Caco-2 (cell line): ENCODE data around the gene PSMB9. TPM values are rescaled to one million over a fixed set of nuclear protein-coding genes. Genes with fewer than 3 reads are reported as not detected.

Source experiments
- BruUV-seq: library from RNA; stranded (reverse); fragments of 400-500 nt; replicated peaks from 2 replicates; lab custom pipeline; 2021; lab: Mats Ljungman, UMichigan
- CTCF ChIA-PET: fragments of 300-600 bp; sonication (Branson Sonifier 250); formaldehyde crosslinking; loops from one replicate; lab custom pipeline; 2022; ENCODE audit warnings: antibody characterized with exemption; lab: Charles Lee
- POLR2A ChIA-PET: fragments of 300-600 bp; sonication (Branson Sonifier 250); formaldehyde crosslinking; loops from one replicate; lab custom pipeline; 2022; ENCODE audit warnings: antibody characterized with exemption; lab: Charles Lee
- DNase-seq, 2 experiments: peaks; one replicate each; pipeline versions ENCODE4 v3.0.0 to v3.0.0-alpha.2; 2020 to 2022
- H3K27me3 ChIP-seq: replicated peaks from 2 replicates; pipeline ENCODE4 v1.6.0; 2011; ENCODE audit warnings: low read length; ENCODE audit not compliant: control insufficient read depth, insufficient read depth
- H3K36me3 ChIP-seq: 2 replicates; pipeline ENCODE4 v1.5.1; 2011; ENCODE audit warnings: low read length; ENCODE audit not compliant: control insufficient read depth, insufficient read depth
- H3K4me1 ChIP-seq: fragments of 250-450 bp; sonication (Bioruptor Pico); 2 replicates; pipeline ENCODE4 v1.5.1; 2020; ENCODE audit warnings: mild to moderate bottlenecking
- H3K4me3 ChIP-seq: 2 replicates; pipeline ENCODE4 v1.5.1; 2011; ENCODE audit warnings: low read depth, mild to moderate bottlenecking, control low read depth, low read length
- H3K9me3 ChIP-seq: fragments of 250-450 bp; sonication (Bioruptor Pico); 2 replicates; pipeline ENCODE4 v1.5.1; 2020; ENCODE audit warnings: mild to moderate bottlenecking, moderate library complexity
- H3K27ac Mint-ChIP-seq: one replicate; pipeline ENCODE4 v1.8.0; 2022; ENCODE audit warnings: mixed read lengths; ENCODE audit not compliant: unreplicated experiment
- H3K27me3 Mint-ChIP-seq: one replicate; pipeline ENCODE4 v1.8.0; 2022; ENCODE audit warnings: mixed read lengths; ENCODE audit not compliant: insufficient read depth, unreplicated experiment
- H3K36me3 Mint-ChIP-seq: one replicate; pipeline ENCODE4 v1.8.0; 2022; ENCODE audit warnings: mild to moderate bottlenecking, mixed read lengths; ENCODE audit not compliant: insufficient read depth, unreplicated experiment
- H3K4me1 Mint-ChIP-seq: one replicate; pipeline ENCODE4 v1.8.0; 2022; ENCODE audit warnings: low read depth, mixed read lengths; ENCODE audit not compliant: unreplicated experiment
- H3K4me3 Mint-ChIP-seq: one replicate; pipeline ENCODE4 v1.8.0; 2022; ENCODE audit warnings: mild to moderate bottlenecking, moderate library complexity, mixed read lengths; ENCODE audit not compliant: unreplicated experiment
- H3K9me3 Mint-ChIP-seq: one replicate; pipeline ENCODE4 v1.8.0; 2022; ENCODE audit warnings: mixed read lengths; ENCODE audit not compliant: unreplicated experiment
- intact Hi-C: fragments of 100-400 bp; cut with micrococcal nuclease; formaldehyde crosslinking; loops from one replicate; pipeline ENCODE4 v1.10.0; 2022; ENCODE audit not compliant: unreplicated experiment
- total RNA-seq: library from RNA; stranded (reverse); gene quantifications from 2 replicates; pipeline ENCODE4 v1.2.3, GENCODE V29; 2022
- TF ChIP-seq, protein P1 (sequence below), 2 experiments: fragments of 200-600 bp in 1 of 2; IDR thresholded peaks; 1 replicate in 1 of 2; 2 replicates in 1 of 2; pipeline versions ENCODE4 v1.5.1 to v1.8.0; 2011 to 2022; ENCODE audit warnings: antibody characterized with exemption in 1 of 2, control low read depth in 1 of 2, inconsistent platforms in 1 of 2, low read depth in 1 of 2, low read length in 1 of 2, mild to moderate bottlenecking in 1 of 2, moderate library complexity in 1 of 2; ENCODE audit not compliant: insufficient read depth in 1 of 2, severe bottlenecking in 1 of 2, unreplicated experiment in 1 of 2

Gene PSMB9
- total RNA-seq, 1 experiment from 2014 or later, result 1.3 TPM

DNA sequence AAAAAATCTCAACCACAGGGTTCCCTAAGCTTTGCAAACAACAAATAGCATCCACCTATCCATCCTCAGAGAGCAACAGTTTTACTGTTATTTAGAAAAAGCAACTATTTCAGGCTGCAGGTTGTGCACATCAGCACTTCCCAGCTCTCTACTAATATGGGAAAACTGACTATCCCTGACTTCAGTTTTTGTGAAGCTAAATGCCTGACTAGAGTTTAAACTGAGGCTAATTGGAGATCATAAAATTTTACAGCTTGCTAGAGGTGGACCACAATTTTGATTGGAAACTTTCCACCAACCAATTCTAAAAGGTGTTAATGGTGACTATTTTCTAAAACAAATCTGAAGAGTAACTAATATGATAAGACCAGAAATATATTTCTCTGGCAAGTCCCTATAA is 50.0 kb downstream of the PSMB9 start:
- TF ChIP-seq, protein P1, sequence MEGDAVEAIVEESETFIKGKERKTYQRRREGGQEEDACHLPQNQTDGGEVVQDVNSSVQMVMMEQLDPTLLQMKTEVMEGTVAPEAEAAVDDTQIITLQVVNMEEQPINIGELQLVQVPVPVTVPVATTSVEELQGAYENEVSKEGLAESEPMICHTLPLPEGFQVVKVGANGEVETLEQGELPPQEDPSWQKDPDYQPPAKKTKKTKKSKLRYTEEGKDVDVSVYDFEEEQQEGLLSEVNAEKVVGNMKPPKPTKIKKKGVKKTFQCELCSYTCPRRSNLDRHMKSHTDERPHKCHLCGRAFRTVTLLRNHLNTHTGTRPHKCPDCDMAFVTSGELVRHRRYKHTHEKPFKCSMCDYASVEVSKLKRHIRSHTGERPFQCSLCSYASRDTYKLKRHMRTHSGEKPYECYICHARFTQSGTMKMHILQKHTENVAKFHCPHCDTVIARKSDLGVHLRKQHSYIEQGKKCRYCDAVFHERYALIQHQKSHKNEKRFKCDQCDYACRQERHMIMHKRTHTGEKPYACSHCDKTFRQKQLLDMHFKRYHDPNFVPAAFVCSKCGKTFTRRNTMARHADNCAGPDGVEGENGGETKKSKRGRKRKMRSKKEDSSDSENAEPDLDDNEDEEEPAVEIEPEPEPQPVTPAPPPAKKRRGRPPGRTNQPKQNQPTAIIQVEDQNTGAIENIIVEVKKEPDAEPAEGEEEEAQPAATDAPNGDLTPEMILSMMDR (IDR thresholded peaks at IDR 0.05; ENCODE audit: insufficient read depth in 1 of 2, low read depth in 1 of 2, low read length in 1 of 2, severe bottlenecking in 1 of 2, unreplicated experiment in 1 of 2), result no peak
- H3K27me3 Mint-ChIP-seq, result no peaks in the 10 kb centered on the region
- Histone ChIP-seq H3K27me3 (no peaks in the 10 kb centered on the region), H3K4me3 (no peak overlapping the region), H3K36me3 (no peaks in the 10 kb centered on the region), H3K4me1 (no peaks in the 10 kb centered on the region), H3K9me3 (no peaks in the 10 kb centered on the region)
- no peaks in the 10 kb centered on the region for H3K9me3 Mint-ChIP-seq
- H3K4me1 Mint-ChIP-seq, result no peaks in the 10 kb centered on the region
- ChIA-PET CTCF (interaction anchor here (1.1 to 1.8 kb wide), 3 partner anchors 10 to 65 kb away, joined by 3 to 9 read pairs (median 3); partner anchors contain the start of gene TAP2), POLR2A (interaction anchor here (0.7 to 1.1 kb wide), 2 partner anchors 9 to 68 kb away, joined by 3 to 4 read pairs; no protein-coding TSS in a partner anchor)
- H3K36me3 Mint-ChIP-seq, result no peaks in the 10 kb centered on the region
- H3K27ac Mint-ChIP-seq, result no peak overlapping the region
- H3K4me3 Mint-ChIP-seq, result no peak overlapping the region
- DNase-seq, result no peak
- BruUV-seq, result no TSS peak
- intact Hi-C loops, result no loop called here

GRCh38 chr6:32905078-32905477 is 51.1 kb downstream of the PSMB9 start:
- DNase-seq, result no peak
- BruUV-seq, result no TSS peak
- TF ChIP-seq, protein P1 (IDR thresholded peaks at IDR 0.05; ENCODE audit: insufficient read depth in 1 of 2, low read depth in 1 of 2, low read length in 1 of 2, severe bottlenecking in 1 of 2, unreplicated experiment in 1 of 2), result no peak
- H3K36me3 Mint-ChIP-seq, result no peaks in the 10 kb centered on the region
- Histone ChIP-seq H3K9me3 (no peaks in the 10 kb centered on the region), H3K4me3 (no peak overlapping the region), H3K36me3 (no peaks in the 10 kb centered on the region), H3K4me1 (no peaks in the 10 kb centered on the region), H3K27me3 (no peaks in the 10 kb centered on the region)
- POLR2A ChIA-PET, result interaction anchor here (0.6 to 1.1 kb wide), 2 partner anchors 11 to 67 kb away, joined by 4 to 6 read pairs; no protein-coding TSS in a partner anchor
- H3K27me3 Mint-ChIP-seq, result no peaks in the 10 kb centered on the region
- H3K4me1 Mint-ChIP-seq, result no peaks in the 10 kb centered on the region
- CTCF ChIA-PET, result interaction anchor here (0.6 to 1.8 kb wide), 3 partner anchors 11 to 67 kb away, joined by 4 to 9 read pairs (median 5); partner anchors contain the start of gene TAP2
- H3K4me3 Mint-ChIP-seq, result no peak overlapping the region
- H3K9me3 Mint-ChIP-seq, result no peaks in the 10 kb centered on the region
- intact Hi-C loops, result no loop called here
- no peak overlapping the region for H3K27ac Mint-ChIP-seq

GRCh38 chr6:32906539-32906938 is 52.5 kb downstream of the PSMB9 start:
- H3K36me3 Mint-ChIP-seq, result no peaks in the 10 kb centered on the region
- Histone ChIP-seq H3K9me3 (no peaks in the 10 kb centered on the region), H3K36me3 (no peaks in the 10 kb centered on the region), H3K27me3 (no peaks in the 10 kb centered on the region), H3K4me3 (no peak overlapping the region), H3K4me1 (no peaks in the 10 kb centered on the region)
- ChIA-PET POLR2A (no interaction called here), CTCF (no interaction called here)
- TF ChIP-seq, protein P1 (IDR thresholded peaks at IDR 0.05; ENCODE audit: insufficient read depth in 1 of 2, low read depth in 1 of 2, low read length in 1 of 2, severe bottlenecking in 1 of 2, unreplicated experiment in 1 of 2), result no peak
- H3K27me3 Mint-ChIP-seq, result peaks cover 4% of the 10 kb centered on the region
- DNase-seq, result no peak
- H3K4me3 Mint-ChIP-seq, result no peak overlapping the region
- no TSS peak for BruUV-seq
- H3K27ac Mint-ChIP-seq, result no peak overlapping the region
- H3K9me3 Mint-ChIP-seq, result no peaks in the 10 kb centered on the region
- H3K4me1 Mint-ChIP-seq, result no peaks in the 10 kb centered on the region
- intact Hi-C loops, result no loop called here
